DOHH2 (cell line): ENCODE data around the gene TACR1.

Source experiments
- CTCF ChIP-seq: fragments of 200-600 bp; sonication (generic); IDR thresholded peaks from one replicate; pipeline ENCODE4 v1.5.1; 2014; ENCODE audit warnings: antibody characterized with exemption, mild to moderate bottlenecking, low read depth, low read length; ENCODE audit not compliant: poor library complexity, severe bottlenecking
- EZH2phosphoT487 ChIP-seq: fragments of 200-600 bp; sonication (generic); IDR thresholded peaks from 2 replicates; pipeline ENCODE4 v1.6.1; 2017; ENCODE audit warnings: borderline replicate concordance, mild to moderate bottlenecking, antibody characterized with exemption, low read length, moderate library complexity, mixed read lengths

- TF ChIP-seq CTCF, result no peak
- TF ChIP-seq EZH2phosphoT487, result no peak
These were observed 157.4 kb downstream of the TACR1 start for GRCh38 chr2:75041731-75042600.
